ENCODE measurements around the gene CACNB2. TPM values are rescaled to one million over a fixed set of nuclear protein-coding genes. Genes with fewer than 3 reads are reported as not detected.

The CACNB2 gene
- total RNA-seq, 2 donors from 2014 or later = 1.9 to 4.6 TPM

DNA sequence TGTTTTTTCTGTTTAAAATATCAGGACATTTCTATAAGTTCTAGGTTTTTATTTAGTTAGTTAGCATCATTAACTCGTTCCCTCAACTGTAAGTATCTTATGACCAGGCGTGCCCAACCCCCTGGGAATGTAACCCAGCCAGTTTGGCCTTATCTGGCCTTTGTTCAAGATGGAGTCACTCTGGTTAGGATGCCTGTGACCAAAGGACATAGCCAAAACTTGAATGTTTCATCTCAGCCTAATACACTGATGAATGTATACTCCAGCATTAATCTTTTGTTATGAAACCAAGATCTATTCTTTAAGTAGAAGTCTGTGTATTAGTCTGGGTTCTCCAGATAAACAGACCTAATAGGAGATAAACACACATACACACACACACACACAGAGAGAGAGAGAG lies 279.7 kb downstream of the CACNB2 start:
- Histone ChIP-seq H3K27me3 (ENCODE audit: control insufficient read depth, insufficient read depth, low read length, poor library complexity, severe bottlenecking) (no peaks in the 10 kb centered on the region), H3K36me3 (ENCODE audit: control insufficient read depth, insufficient read depth, low read length) (no peaks in the 10 kb centered on the region), H3K4me3 (ENCODE audit: low read length) (no peak overlapping the region), H3K9me3 (ENCODE audit: control insufficient read depth, low read length) (no peaks in the 10 kb centered on the region), H3K4me1 (ENCODE audit: control insufficient read depth, insufficient read depth, low read length) (no peaks in the 10 kb centered on the region), H3K27ac (ENCODE audit: low read depth, low read length) (no peak overlapping the region), H3K9ac (ENCODE audit: extremely low read depth, low read length, poor library complexity, severe bottlenecking) (no peak overlapping the region)
- Mint-ChIP-seq H3K4me1 (no peaks in the 10 kb centered on the region), H3K27me3 (ENCODE audit: insufficient read depth) (no peaks in the 10 kb centered on the region), H3K4me3 (no peak overlapping the region), H3K27ac (no peak overlapping the region), H3K36me3 (ENCODE audit: low read depth) (no peaks in the 10 kb centered on the region), H3K9me3 (peaks cover 3% of the 10 kb centered on the region)
- WGBS, 2 experiments (ENCODE audit: insufficient coverage in 1 of 2, insufficient read length in 1 of 2) = 92 to 100% methylated on average over 1 to 2 of the region's 2 CpGs
- DNase-seq = no peak
- TF ChIP-seq, protein P1, sequence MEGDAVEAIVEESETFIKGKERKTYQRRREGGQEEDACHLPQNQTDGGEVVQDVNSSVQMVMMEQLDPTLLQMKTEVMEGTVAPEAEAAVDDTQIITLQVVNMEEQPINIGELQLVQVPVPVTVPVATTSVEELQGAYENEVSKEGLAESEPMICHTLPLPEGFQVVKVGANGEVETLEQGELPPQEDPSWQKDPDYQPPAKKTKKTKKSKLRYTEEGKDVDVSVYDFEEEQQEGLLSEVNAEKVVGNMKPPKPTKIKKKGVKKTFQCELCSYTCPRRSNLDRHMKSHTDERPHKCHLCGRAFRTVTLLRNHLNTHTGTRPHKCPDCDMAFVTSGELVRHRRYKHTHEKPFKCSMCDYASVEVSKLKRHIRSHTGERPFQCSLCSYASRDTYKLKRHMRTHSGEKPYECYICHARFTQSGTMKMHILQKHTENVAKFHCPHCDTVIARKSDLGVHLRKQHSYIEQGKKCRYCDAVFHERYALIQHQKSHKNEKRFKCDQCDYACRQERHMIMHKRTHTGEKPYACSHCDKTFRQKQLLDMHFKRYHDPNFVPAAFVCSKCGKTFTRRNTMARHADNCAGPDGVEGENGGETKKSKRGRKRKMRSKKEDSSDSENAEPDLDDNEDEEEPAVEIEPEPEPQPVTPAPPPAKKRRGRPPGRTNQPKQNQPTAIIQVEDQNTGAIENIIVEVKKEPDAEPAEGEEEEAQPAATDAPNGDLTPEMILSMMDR (conservative IDR thresholded peaks at IDR 0.05) = no peak

DNA sequence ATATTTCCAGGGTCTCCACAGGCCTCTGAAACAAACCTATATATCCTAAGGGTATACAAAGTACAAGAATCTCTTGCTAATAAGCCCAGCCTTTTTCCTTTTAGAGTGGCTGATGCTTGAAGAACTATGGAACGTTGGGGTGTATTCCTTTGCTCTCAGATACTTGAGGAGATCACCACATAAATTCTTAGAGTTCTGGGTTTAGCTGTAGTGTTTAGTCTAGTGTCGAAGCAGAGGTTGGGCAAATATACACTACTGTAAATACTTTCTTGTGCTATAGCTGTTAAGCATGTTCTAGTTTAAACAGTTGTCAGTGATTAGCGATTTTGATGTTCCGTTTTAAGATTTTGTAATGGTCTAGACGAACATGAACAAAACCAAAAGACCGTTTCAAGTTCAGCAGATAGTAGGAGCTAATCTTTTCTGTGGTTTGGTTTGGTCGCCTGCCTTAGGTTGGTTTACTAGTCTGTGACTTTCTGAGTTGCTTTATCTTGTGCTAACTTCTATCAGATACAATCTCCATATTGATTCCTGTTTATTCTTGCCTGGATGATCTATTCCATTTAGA lies 281.6 kb downstream of the CACNB2 start:
- H3K36me3 Mint-ChIP-seq (ENCODE audit: low read depth) = no peaks in the 10 kb centered on the region
- DNase-seq = no peak
- no peaks in the 10 kb centered on the region for H3K4me1 ChIP-seq (ENCODE audit: control insufficient read depth, insufficient read depth, low read length)
- H3K9me3 Mint-ChIP-seq = no peaks in the 10 kb centered on the region
- TF ChIP-seq, protein P1 (conservative IDR thresholded peaks at IDR 0.05) = no peak
- H3K4me3 Mint-ChIP-seq = no peak overlapping the region
- WGBS, 2 experiments (ENCODE audit: insufficient coverage in 1 of 2, insufficient read length in 1 of 2) = 80 to 92% methylated on average over 2 to 7 of the region's 7 CpGs
- H3K9ac ChIP-seq (ENCODE audit: extremely low read depth, low read length, poor library complexity, severe bottlenecking) = no peak overlapping the region
- H3K4me3 ChIP-seq (ENCODE audit: low read length) = no peak overlapping the region
- no peak overlapping the region for H3K27ac ChIP-seq (ENCODE audit: low read depth, low read length)
- H3K36me3 ChIP-seq (ENCODE audit: control insufficient read depth, insufficient read depth, low read length) = no peaks in the 10 kb centered on the region
- H3K27ac Mint-ChIP-seq = no peak overlapping the region
- H3K27me3 ChIP-seq (ENCODE audit: control insufficient read depth, insufficient read depth, low read length, poor library complexity, severe bottlenecking) = no peaks in the 10 kb centered on the region
- no peaks in the 10 kb centered on the region for H3K4me1 Mint-ChIP-seq
- no peaks in the 10 kb centered on the region for H3K9me3 ChIP-seq (ENCODE audit: control insufficient read depth, low read length)
- no peaks in the 10 kb centered on the region for H3K27me3 Mint-ChIP-seq (ENCODE audit: insufficient read depth)

DNA sequence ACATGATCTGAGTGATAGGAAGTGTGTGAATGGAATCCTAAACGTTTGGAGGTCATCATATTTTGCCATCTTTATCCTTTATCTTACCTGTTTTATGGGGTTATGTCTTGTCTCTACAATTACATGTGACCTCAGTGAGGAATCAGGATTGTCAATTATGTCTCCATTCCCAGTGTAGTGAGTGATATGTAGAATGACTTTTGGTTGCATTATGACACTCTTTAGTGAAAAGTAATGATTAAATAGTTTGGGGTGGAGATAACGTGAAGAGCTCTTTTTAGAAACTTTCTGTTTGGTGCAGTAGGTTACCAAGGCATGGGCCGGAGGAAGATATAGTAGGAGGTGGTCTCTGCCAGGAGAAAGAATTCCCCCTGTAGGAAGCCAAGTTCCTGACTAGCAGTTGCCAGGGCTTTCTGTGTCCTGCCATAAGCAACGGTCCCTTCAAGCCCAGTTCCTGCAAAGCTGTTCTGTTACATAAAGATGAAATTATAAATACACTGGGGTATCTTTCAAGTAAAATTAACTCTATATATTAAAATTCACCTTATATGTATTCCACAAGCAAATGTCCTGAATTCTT lies 282.9 kb downstream of the CACNB2 start:
- DNase-seq = no peak
- Mint-ChIP-seq H3K27me3 (ENCODE audit: insufficient read depth) (no peaks in the 10 kb centered on the region), H3K36me3 (ENCODE audit: low read depth) (no peaks in the 10 kb centered on the region), H3K4me3 (no peak overlapping the region), H3K27ac (no peak overlapping the region), H3K4me1 (no peaks in the 10 kb centered on the region), H3K9me3 (no peaks in the 10 kb centered on the region)
- TF ChIP-seq, protein P1 (conservative IDR thresholded peaks at IDR 0.05) = peak; percentile 51
- Histone ChIP-seq H3K9ac (ENCODE audit: extremely low read depth, low read length, poor library complexity, severe bottlenecking) (no peak overlapping the region), H3K4me1 (ENCODE audit: control insufficient read depth, insufficient read depth, low read length) (no peaks in the 10 kb centered on the region), H3K9me3 (ENCODE audit: control insufficient read depth, low read length) (no peaks in the 10 kb centered on the region), H3K27me3 (ENCODE audit: control insufficient read depth, insufficient read depth, low read length, poor library complexity, severe bottlenecking) (no peaks in the 10 kb centered on the region), H3K36me3 (ENCODE audit: control insufficient read depth, insufficient read depth, low read length) (no peaks in the 10 kb centered on the region), H3K27ac (ENCODE audit: low read depth, low read length) (no peak overlapping the region), H3K4me3 (ENCODE audit: low read length) (no peak overlapping the region)
- WGBS, 2 experiments (ENCODE audit: insufficient coverage in 1 of 2, insufficient read length in 1 of 2) = 57 to 76% methylated on average over 2 to 4 of the region's 4 CpGs

Data from endodermal cell (in vitro differentiated cells).